K562 (cell line): ENCODE data around the gene RMND5A.

Experiments
- CTCF ChIP-seq, 3 experiments: IDR thresholded peaks in 2 of 3; conservative IDR thresholded peaks in 1 of 3; 2 replicates each; pipeline ENCODE4 v1.5.1; 2011 to 2012; ENCODE audit warnings: low read length in 3 of 3, mild to moderate bottlenecking in 3 of 3, control low read depth in 2 of 3, improper control_type of control experiment in 1 of 3, inconsistent platforms in 1 of 3, low read depth in 1 of 3, mixed read lengths in 1 of 3, moderate library complexity in 1 of 3; ENCODE audit not compliant: insufficient read depth in 2 of 3
- EGR1 ChIP-seq: fragments of 450-650 bp; conservative IDR thresholded peaks from 2 replicates; pipeline ENCODE4 v1.6.1; 2017; ENCODE audit warnings: mild to moderate bottlenecking
- EZH2 ChIP-seq: IDR thresholded peaks from 2 replicates; pipeline ENCODE4 v1.6.1; 2012; ENCODE audit warnings: low read depth, mild to moderate bottlenecking, inconsistent platforms, low read length, borderline replicate concordance
- HDAC1 ChIP-seq, 2 experiments: fragments of 450-650 bp; IDR thresholded peaks; 2 replicates each; pipeline ENCODE4 v1.6.1; 2016 to 2017; ENCODE audit warnings: inconsistent platforms in 1 of 2, mild to moderate bottlenecking in 1 of 2, moderate library complexity in 1 of 2
- JUN ChIP-seq, 2 experiments: sonication (generic) in 1 of 2; formaldehyde crosslinking in 1 of 2; IDR thresholded peaks; 2 replicates each; pipeline versions ENCODE4 v1.6.1 to v1.8.0; 2012 to 2022; ENCODE audit warnings: borderline replicate concordance in 2 of 2, mild to moderate bottlenecking in 2 of 2, improper control_type of control experiment in 1 of 2, low read depth in 1 of 2, low read length in 1 of 2, missing genetic modification reagents in 1 of 2
- POLR2AphosphoS2 ChIP-seq: IDR thresholded peaks from 2 replicates; pipeline ENCODE4 v1.6.1; 2012; ENCODE audit warnings: low read length, improper control_type of control experiment
- SMAD1 ChIP-seq: fragments of 150-350 bp; IDR thresholded peaks from 2 replicates; pipeline ENCODE4 v1.6.1; 2014; ENCODE audit warnings: low read length, low read depth; ENCODE audit not compliant: partially characterized antibody
- ZBTB5 ChIP-seq: fragments of 450-650 bp; IDR thresholded peaks from 2 replicates; pipeline ENCODE4 v1.6.1; 2017; ENCODE audit warnings: antibody characterized with exemption

- TF ChIP-seq ZBTB5 (no peak), JUN (IDR thresholded peaks at IDR 0.05; ENCODE audit: borderline replicate concordance, low read depth, low read length) (no peak), JUN (CRISPR knock-in tag; IDR thresholded peaks at IDR 0.05; ENCODE audit: borderline replicate concordance) (no peak), EZH2 (no peak), EGR1 (no peak), POLR2AphosphoS2 (no peak), CTCF (IDR thresholded peaks at IDR 0.05 in 2 of 3, conservative IDR thresholded peaks at IDR 0.05 in 1 of 3; ENCODE audit: insufficient read depth in 2 of 3, low read depth in 1 of 3, low read length in 3 of 3) (no peak), HDAC1 (IDR thresholded peaks at IDR 0.05) (no peak), SMAD1 (no peak)
These were observed 101.2 kb downstream of the RMND5A start for GRCh38 chr2:86821306-86821705.
